ENCODE results near the gene CLEC17A. TPM values are rescaled to one million over a fixed set of nuclear protein-coding genes. Genes with fewer than 3 reads are reported as not detected.

Gene CLEC17A
- polyA plus RNA-seq, 1 donor from 2014 or later: not detected

DNA sequence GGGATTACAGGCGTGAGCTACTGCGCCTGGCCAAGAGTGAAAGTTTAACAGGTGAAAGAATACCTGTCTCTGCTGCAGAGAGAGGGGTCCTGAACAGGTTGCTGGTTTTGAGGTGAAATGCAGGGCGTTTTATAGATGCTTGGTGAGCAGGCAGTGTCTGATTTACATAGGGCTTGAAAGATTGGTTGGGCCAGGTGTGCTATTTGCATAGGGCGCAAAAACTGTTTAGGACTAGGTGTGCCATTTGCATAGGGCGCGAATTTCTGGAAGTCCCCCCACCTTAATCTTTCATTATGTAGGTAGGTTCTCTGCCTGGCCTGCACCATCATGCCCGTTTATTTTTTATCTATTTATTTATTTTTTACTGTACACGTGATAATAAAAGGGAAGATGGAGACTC is 6.5 kb upstream of the CLEC17A start:
- Histone ChIP-seq H3K27ac (ENCODE audit: low read length) (no peak overlapping the region), H4K20me1 (ENCODE audit: insufficient read depth) (no peaks in the 10 kb centered on the region), H3K4me2 (ENCODE audit: low read length) (no peak overlapping the region), H3K36me3 (ENCODE audit: insufficient read depth, low read length) (no peaks in the 10 kb centered on the region), H3F3A (ENCODE audit: insufficient read depth, low read length, poor library complexity, severe bottlenecking) (no peaks in the 10 kb centered on the region), H3K9me3 (ENCODE audit: low read length) (no peaks in the 10 kb centered on the region), H2AFZ (ENCODE audit: low read depth, low read length) (no peak overlapping the region), H3K27me3 (ENCODE audit: insufficient read depth, low read depth, low read length) (no peaks in the 10 kb centered on the region), H3K4me3 (ENCODE audit: low read length) (no peak overlapping the region), H3K9ac (ENCODE audit: low read length) (no peak overlapping the region), H3K79me2 (replicated peaks; ENCODE audit: insufficient read depth, low read length) (peaks cover 6% of the 10 kb centered on the region), H3K9me2 (ENCODE audit: insufficient read depth, low read length) (no peaks in the 10 kb centered on the region)
- TF ChIP-seq TAF1 (IDR thresholded peaks at IDR 0.05; ENCODE audit: low read depth): no peak
- TF ChIP-seq, protein P1, sequence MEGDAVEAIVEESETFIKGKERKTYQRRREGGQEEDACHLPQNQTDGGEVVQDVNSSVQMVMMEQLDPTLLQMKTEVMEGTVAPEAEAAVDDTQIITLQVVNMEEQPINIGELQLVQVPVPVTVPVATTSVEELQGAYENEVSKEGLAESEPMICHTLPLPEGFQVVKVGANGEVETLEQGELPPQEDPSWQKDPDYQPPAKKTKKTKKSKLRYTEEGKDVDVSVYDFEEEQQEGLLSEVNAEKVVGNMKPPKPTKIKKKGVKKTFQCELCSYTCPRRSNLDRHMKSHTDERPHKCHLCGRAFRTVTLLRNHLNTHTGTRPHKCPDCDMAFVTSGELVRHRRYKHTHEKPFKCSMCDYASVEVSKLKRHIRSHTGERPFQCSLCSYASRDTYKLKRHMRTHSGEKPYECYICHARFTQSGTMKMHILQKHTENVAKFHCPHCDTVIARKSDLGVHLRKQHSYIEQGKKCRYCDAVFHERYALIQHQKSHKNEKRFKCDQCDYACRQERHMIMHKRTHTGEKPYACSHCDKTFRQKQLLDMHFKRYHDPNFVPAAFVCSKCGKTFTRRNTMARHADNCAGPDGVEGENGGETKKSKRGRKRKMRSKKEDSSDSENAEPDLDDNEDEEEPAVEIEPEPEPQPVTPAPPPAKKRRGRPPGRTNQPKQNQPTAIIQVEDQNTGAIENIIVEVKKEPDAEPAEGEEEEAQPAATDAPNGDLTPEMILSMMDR (IDR thresholded peaks at IDR 0.05; ENCODE audit: poor library complexity, severe bottlenecking): no peak
- no peak for TF ChIP-seq EP300 (conservative IDR thresholded peaks at IDR 0.05; ENCODE audit: poor library complexity, severe bottlenecking)
- no peak for TF ChIP-seq REST (IDR thresholded peaks at IDR 0.05; ENCODE audit: borderline replicate concordance)
- TF ChIP-seq SMC3 (conservative IDR thresholded peaks at IDR 0.05; ENCODE audit: poor library complexity): no peak
- TF ChIP-seq EZH2 (IDR thresholded peaks at IDR 0.05; ENCODE audit: borderline replicate concordance, insufficient read depth, low read length, poor library complexity, severe bottlenecking): no peak
- no peak for TF ChIP-seq MXI1 (conservative IDR thresholded peaks at IDR 0.05; ENCODE audit: poor library complexity, severe bottlenecking)
- no peak for TF ChIP-seq POLR2AphosphoS5 (IDR thresholded peaks at IDR 0.05)
- no peak for TF ChIP-seq RAD21 (conservative IDR thresholded peaks at IDR 0.05)

DNA sequence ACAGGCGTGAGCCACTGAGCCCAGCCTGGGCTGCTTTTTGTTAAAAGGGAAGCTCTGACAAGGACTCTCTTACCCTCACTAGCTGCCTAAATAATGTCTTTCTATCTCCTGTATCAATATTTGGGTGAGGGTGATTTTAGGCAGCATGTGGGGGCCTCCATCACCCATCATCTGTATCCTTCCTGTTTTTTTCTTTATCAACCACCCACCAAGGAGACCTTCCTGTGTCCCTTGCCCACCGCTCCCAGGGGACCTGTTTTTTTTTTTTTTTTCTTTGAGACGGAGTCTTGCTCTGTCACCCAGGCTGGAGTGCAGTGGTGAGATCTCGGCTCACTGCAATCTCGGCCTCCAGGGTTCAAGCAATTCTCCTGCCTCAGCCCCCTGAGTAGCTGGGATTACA is 5.6 kb upstream of the CLEC17A start:
- Histone ChIP-seq H3K4me3 (ENCODE audit: low read length) (no peak overlapping the region), H3K79me2 (replicated peaks; ENCODE audit: insufficient read depth, low read length) (no peaks in the 10 kb centered on the region), H3K36me3 (ENCODE audit: insufficient read depth, low read length) (no peaks in the 10 kb centered on the region), H3K9me2 (ENCODE audit: insufficient read depth, low read length) (no peaks in the 10 kb centered on the region), H4K20me1 (ENCODE audit: insufficient read depth) (no peaks in the 10 kb centered on the region), H3K4me2 (ENCODE audit: low read length) (no peak overlapping the region), H3F3A (ENCODE audit: insufficient read depth, low read length, poor library complexity, severe bottlenecking) (no peaks in the 10 kb centered on the region), H3K27me3 (ENCODE audit: insufficient read depth, low read depth, low read length) (no peaks in the 10 kb centered on the region), H3K27ac (ENCODE audit: low read length) (no peak overlapping the region), H3K9ac (ENCODE audit: low read length) (no peak overlapping the region), H2AFZ (ENCODE audit: low read depth, low read length) (no peak overlapping the region), H3K9me3 (ENCODE audit: low read length) (no peaks in the 10 kb centered on the region)
- TF ChIP-seq POLR2AphosphoS5 (IDR thresholded peaks at IDR 0.05): no peak
- no peak for TF ChIP-seq SMC3 (conservative IDR thresholded peaks at IDR 0.05; ENCODE audit: poor library complexity)
- no peak for TF ChIP-seq MXI1 (conservative IDR thresholded peaks at IDR 0.05; ENCODE audit: poor library complexity, severe bottlenecking)
- no peak for TF ChIP-seq TAF1 (IDR thresholded peaks at IDR 0.05; ENCODE audit: low read depth)
- TF ChIP-seq, protein P1 (IDR thresholded peaks at IDR 0.05; ENCODE audit: poor library complexity, severe bottlenecking): no peak
- TF ChIP-seq REST (IDR thresholded peaks at IDR 0.05; ENCODE audit: borderline replicate concordance): no peak
- no peak for TF ChIP-seq RAD21 (conservative IDR thresholded peaks at IDR 0.05)
- TF ChIP-seq EP300 (conservative IDR thresholded peaks at IDR 0.05; ENCODE audit: poor library complexity, severe bottlenecking): no peak
